CD4-positive, alpha-beta T cell treated with Interleukin-15 for 4 hours (primary cell): ENCODE measurements around the gene ZNF227.
"Not testable (repeated sequence)": the region's sequence is repeated elsewhere in the genome, so short reads cannot be mapped to it uniquely, and the experiment has no call there.

Experiments used
- DNase-seq: peaks from one replicate; pipeline ENCODE4 v3.0.0-alpha.2; 2020; ENCODE audit warnings: low spot score

The ZNF227 gene

GRCh38 chr19:44212250-44212865 is at the start of gene ZNF227:
Gene ZNF227, plus strand, starts transcription at chr19:44212532. Its CDS starts 5,261 bp downstream, at chr19:44217793.
- peak; percentile 80 for DNase-seq

- no peak for DNase-seq
Observed at GRCh38 chr19:44163789-44164188, 48.5 kb upstream of the ZNF227 start.

- no peak for DNase-seq
Observed at GRCh38 chr19:44164327-44164672, 48.0 kb upstream of the ZNF227 start.

GRCh38 chr19:44164673-44165512 is 47.4 kb upstream of the ZNF227 start, which contains the start of gene ZNF226:
Gene ZNF226, plus strand, starts transcription at chr19:44165100. Its CDS starts 4,981 bp downstream, at chr19:44170081.
- DNase-seq: peak; percentile 90

- not testable (repeated sequence) for DNase-seq
Observed at GRCh38 chr19:44170660-44171059, 41.7 kb upstream of the ZNF227 start.

DNA sequence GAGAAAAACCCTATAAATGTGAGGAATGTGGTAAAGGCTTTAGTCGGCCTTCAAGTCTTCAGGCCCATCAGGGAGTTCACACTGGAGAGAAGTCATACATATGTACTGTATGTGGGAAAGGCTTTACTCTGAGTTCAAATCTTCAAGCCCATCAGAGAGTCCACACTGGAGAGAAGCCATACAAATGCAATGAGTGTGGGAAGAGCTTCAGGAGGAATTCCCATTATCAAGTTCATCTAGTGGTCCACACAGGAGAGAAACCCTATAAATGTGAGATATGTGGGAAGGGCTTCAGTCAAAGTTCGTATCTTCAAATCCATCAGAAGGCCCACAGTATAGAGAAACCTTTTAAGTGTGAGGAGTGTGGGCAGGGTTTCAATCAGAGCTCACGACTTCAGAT is 35.7 kb upstream of the ZNF227 start:
- DNase-seq: no peak

DNA sequence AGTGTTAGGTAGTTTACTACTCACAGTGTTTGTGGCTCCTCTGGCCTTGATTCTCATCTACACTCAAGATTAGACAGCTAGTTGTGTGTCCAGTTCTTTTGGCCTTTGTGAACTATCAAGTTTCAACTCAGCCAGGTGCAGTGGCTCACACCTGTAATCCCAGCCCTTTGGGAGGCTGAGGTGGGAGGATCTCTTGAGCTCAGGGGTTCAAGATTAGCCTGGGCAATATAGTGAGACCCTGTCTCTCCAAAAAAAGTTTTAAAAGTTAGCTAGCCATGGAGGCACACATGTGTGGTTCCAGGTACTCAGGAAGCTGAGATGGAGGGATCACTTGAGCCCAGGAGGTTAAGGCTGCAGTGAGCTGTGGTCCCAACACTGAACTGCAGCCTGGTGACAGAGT is 31.4 kb upstream of the ZNF227 start:
- no peak for DNase-seq

- DNase-seq: no peak
Observed at GRCh38 chr19:44182145-44182544, 30.2 kb upstream of the ZNF227 start.

DNA sequence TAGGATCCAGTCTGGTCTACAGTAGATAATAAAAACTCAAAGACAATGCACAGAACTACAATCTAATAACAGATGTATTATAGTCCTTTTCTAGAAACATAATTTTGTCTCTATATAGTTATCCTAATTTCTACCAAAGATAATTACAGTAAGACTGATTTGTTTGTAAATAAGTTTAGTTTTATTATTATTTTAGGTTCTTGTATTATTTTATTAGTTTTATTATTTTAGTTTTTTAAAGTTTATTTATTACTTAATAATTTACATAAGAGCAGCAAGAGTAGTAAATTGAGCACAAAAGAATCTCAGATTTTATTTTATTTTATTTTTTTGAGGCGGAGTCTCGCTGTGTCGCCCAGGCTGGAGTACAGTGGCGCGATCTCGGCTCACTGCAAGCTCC is 22.3 kb upstream of the ZNF227 start:
- no peak for DNase-seq

DNA sequence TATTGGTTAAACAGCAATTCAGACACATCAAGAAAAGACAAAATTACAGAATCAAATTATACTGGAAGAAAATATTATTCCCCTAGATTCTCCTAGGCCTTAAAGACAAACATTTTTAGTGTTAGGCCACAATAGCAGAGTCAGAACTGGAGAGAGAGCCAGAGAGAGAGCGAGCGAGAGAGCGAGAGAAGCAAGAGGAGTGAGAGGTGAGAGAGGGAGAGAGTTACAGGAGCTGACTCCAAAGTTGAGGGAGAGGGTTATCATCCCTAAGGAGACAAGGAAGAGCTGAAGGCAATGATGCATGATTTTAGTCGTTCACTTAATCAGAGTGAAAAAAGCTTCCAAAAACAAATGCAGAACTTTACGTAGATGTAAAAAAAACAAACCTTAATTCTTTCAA is 20.2 kb upstream of the ZNF227 start:
- DNase-seq: no peak

GRCh38 chr19:44196772-44197171 is 15.6 kb upstream of the ZNF227 start:
- DNase-seq: no peak

GRCh38 chr19:44202470-44202869 is 9.9 kb upstream of the ZNF227 start:
- DNase-seq: no peak

GRCh38 chr19:44202974-44203373 is 9.4 kb upstream of the ZNF227 start:
- no peak for DNase-seq

GRCh38 chr19:44203877-44204276 is 8.5 kb upstream of the ZNF227 start:
- not testable (repeated sequence) for DNase-seq

- no peak for DNase-seq
Observed at GRCh38 chr19:44204772-44205171, 7.6 kb upstream of the ZNF227 start.

DNA sequence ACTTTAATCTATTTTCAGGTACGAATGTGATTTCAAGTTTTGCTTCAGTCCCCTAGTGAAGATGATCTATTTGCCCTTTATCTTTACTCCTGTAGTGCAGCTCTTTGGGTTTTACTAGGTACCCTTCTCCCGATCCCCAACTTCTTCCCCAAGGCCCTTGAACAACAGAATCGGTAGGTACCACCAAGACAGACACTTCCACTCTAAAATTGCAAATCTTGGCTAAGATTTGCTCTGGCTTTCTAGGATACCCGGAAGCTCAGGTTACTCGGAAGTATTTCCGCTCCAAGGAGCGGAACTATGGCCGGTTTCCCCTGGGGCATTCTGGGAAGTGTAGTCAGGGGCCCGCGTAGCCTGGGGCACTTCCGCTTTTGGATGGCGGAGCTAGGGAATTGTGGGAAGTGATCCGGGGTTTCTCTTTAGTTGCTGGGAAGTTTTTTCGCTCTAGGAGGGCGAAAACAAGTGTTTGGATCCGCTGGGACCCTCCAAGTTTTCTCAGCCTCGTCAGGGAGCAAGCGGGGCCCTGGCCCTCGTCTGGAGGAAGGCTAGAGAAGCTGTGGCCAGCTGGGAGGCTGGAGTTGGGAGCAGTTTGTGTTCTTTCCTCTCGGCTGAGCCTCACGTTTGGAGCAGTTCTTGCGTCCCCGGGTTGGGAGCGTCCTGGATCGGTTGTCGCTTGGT is 5.1 kb upstream of the ZNF227 start:
- DNase-seq: peak; percentile 84

GRCh38 chr19:44212866-44213346 is 574 bp downstream of the ZNF227 start:
- no peak for DNase-seq

GRCh38 chr19:44219926-44220325 is 7.6 kb downstream of the ZNF227 start:
- not testable (repeated sequence) for DNase-seq

- not testable (repeated sequence) for DNase-seq
Observed at GRCh38 chr19:44220761-44221160, 8.4 kb downstream of the ZNF227 start.

GRCh38 chr19:44221291-44221690 is 9.0 kb downstream of the ZNF227 start:
- not testable (repeated sequence) for DNase-seq

DNA sequence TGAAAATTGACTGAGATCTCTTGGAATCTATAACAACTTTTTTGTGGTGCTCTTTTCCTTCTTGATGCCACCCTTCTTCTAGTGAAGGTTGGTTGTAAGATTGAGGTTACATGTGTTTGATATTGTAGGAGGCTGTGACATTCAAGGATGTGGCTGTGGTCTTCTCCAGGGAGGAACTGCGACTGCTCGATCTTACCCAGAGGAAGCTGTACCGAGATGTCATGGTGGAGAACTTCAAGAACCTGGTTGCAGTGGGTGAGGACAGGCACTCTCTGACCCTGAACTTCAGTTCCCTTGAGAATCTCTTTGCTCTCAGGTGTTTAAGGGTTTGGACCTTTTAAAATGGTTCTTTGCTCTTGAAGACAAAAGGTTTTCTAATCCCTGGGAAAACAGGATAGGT is 16.0 kb downstream of the ZNF227 start:
- no peak for DNase-seq

GRCh38 chr19:44232867-44233266 is 20.5 kb downstream of the ZNF227 start:
- no peak for DNase-seq

DNA sequence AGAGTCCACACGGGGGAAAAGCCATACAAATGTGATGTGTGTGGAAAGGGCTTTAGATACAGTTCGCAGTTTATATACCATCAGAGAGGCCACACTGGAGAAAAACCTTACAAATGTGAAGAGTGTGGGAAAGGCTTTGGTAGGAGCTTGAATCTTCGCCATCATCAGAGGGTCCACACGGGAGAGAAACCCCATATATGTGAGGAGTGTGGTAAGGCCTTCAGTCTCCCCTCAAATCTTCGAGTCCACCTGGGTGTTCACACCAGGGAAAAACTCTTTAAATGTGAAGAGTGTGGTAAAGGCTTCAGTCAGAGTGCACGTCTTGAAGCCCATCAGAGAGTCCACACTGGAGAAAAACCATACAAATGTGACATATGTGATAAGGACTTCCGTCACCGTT is 24.1 kb downstream of the ZNF227 start:
- DNase-seq: no peak
